ENCODE results near the gene ARL5B. TPM values are rescaled to one million over a fixed set of nuclear protein-coding genes. Genes with fewer than 3 reads are reported as not detected.

Gene ARL5B
- total RNA-seq, 1 experiment from 2014 or later: 12.2 TPM

GRCh38 chr10:18664841-18665478 is 5.7 kb downstream of the ARL5B start:
- no peak for ATAC-seq
- no TSS peak for BruUV-seq (replicated peaks)

More at GRCh38 chr10:18664841-18665478, 5.7 kb downstream of the ARL5B start:
- TF ChIP-seq POLR2AphosphoS5 (IDR thresholded peaks at IDR 0.05; ENCODE audit: low read depth, low read length): no peak
- TF ChIP-seq CTCF (IDR thresholded peaks at IDR 0.05): no peak
- TF ChIP-seq TCF7L2 (IDR thresholded peaks at IDR 0.05; ENCODE audit: low read depth, low read length): no peak
- TF ChIP-seq SIN3A (IDR thresholded peaks at IDR 0.05; ENCODE audit: borderline replicate concordance, insufficient read depth, low read depth, low read length): no peak
- no peak for TF ChIP-seq REST (IDR thresholded peaks at IDR 0.05; ENCODE audit: insufficient read depth in 1 of 2, low read depth in 2 of 2, low read length in 1 of 2)
- ChIA-PET POLR2A (no interaction called here), CTCF (interaction anchor here (0.6 kb wide), 1 partner anchor 258 kb away, joined by 3 read pairs; no protein-coding TSS in a partner anchor)
- H3K27me3 ChIP-seq (ENCODE audit: control insufficient read depth, insufficient read depth, low read length): no peaks in the 10 kb centered on the region
- no peak for DNase-seq (ENCODE audit: low read depth, low spot score)
- H3K27ac ChIP-seq (ENCODE audit: low read length): no peak overlapping the region
- intact Hi-C loops (cut with micrococcal nuclease; ENCODE audit: unreplicated experiment): no loop called here
- peaks cover 6% of the 10 kb centered on the region for H3K36me3 ChIP-seq (ENCODE audit: control insufficient read depth, insufficient read depth, low read length)
- peaks cover 12% of the 10 kb centered on the region; the same call in 1 of the 2 replicates for H3K4me1 ChIP-seq (ENCODE audit: control insufficient read depth, insufficient read depth, low read length)
- no peak overlapping the region for H3K4me3 ChIP-seq (ENCODE audit: low read depth in 2 of 2, low read length in 2 of 2)
- H3K9me3 ChIP-seq (ENCODE audit: control insufficient read depth, insufficient read depth, low read depth, low read length): no peaks in the 10 kb centered on the region
- in situ Hi-C loops (cut with HindIII; ENCODE audit: low pct_unique_long_range_greater_than_20kb, low sequenced_read_pairs): no loop called here
